KMS-11 (cell line): ENCODE data around the gene GTSE1.

ENCODE experiments used
- H2AFZ ChIP-seq: fragments of 200-600 bp; sonication (generic); 2 replicates; pipeline ENCODE4 v1.6.1; 2016; ENCODE audit warnings: antibody characterized with exemption, mixed run types, low read depth
- H3K27ac ChIP-seq: fragments of 200-600 bp; sonication (generic); 2 replicates; pipeline ENCODE4 v1.6.1; 2016; ENCODE audit warnings: mild to moderate bottlenecking, mixed run types
- H3K27me3 ChIP-seq: fragments of 200-600 bp; sonication (generic); 2 replicates; pipeline ENCODE4 v1.6.1; 2017; ENCODE audit warnings: mild to moderate bottlenecking, low read depth, mixed run types, moderate library complexity; ENCODE audit not compliant: insufficient read depth
- H3K36me3 ChIP-seq: fragments of 200-600 bp; sonication (generic); 2 replicates; pipeline ENCODE4 v1.6.1; 2017; ENCODE audit warnings: mild to moderate bottlenecking, mixed run types; ENCODE audit not compliant: insufficient read depth
- H3K4me1 ChIP-seq: fragments of 200-600 bp; sonication (generic); 2 replicates; pipeline ENCODE4 v1.6.1; 2016; ENCODE audit warnings: mild to moderate bottlenecking, low read depth, mixed run types; ENCODE audit not compliant: poor library complexity, severe bottlenecking
- H3K4me2 ChIP-seq: fragments of 200-600 bp; sonication (generic); 2 replicates; pipeline ENCODE4 v1.7.0; 2016; ENCODE audit warnings: mild to moderate bottlenecking, mixed run types
- H3K4me3 ChIP-seq: fragments of 200-600 bp; sonication (generic); IDR thresholded peaks from 2 replicates; pipeline ENCODE4 v1.6.1; 2017; ENCODE audit warnings: low read depth, low read length, mixed read lengths; ENCODE audit not compliant: insufficient read depth
- H3K79me2 ChIP-seq: fragments of 200-600 bp; sonication (generic); 2 replicates; pipeline ENCODE4 v1.6.1; 2016; ENCODE audit warnings: low read depth, mixed run types; ENCODE audit not compliant: insufficient read depth
- H3K9ac ChIP-seq: fragments of 200-600 bp; sonication (generic); 2 replicates; pipeline ENCODE4 v1.6.1; 2016; ENCODE audit warnings: mild to moderate bottlenecking, mixed run types
- H4K20me1 ChIP-seq: fragments of 200-600 bp; sonication (generic); 2 replicates; pipeline ENCODE4 v1.6.1; 2016; ENCODE audit warnings: mild to moderate bottlenecking, mixed run types; ENCODE audit not compliant: insufficient read depth
- CTCF ChIP-seq: fragments of 200-600 bp; sonication (generic); conservative IDR thresholded peaks from 2 replicates; pipeline ENCODE4 v1.6.1; 2017; ENCODE audit warnings: low read depth, mild to moderate bottlenecking, antibody characterized with exemption, low read length, moderate library complexity, mixed read lengths

The GTSE1 gene

GRCh38 chr22:46273432-46274148 is 23.1 kb upstream of the GTSE1 start:
- no peak for TF ChIP-seq CTCF
- H3K27ac ChIP-seq, result no peak overlapping the region
- H3K4me2 ChIP-seq, result no peak overlapping the region
- no peak overlapping the region for H3K9ac ChIP-seq
- no peaks in the 10 kb centered on the region for H3K79me2 ChIP-seq
- no peaks in the 10 kb centered on the region for H3K27me3 ChIP-seq
- H3K4me3 ChIP-seq, result no peak overlapping the region
- H4K20me1 ChIP-seq, result no peaks in the 10 kb centered on the region
- no peaks in the 10 kb centered on the region for H3K36me3 ChIP-seq
- no peak overlapping the region for H2AFZ ChIP-seq
- H3K4me1 ChIP-seq, result no peaks in the 10 kb centered on the region

DNA sequence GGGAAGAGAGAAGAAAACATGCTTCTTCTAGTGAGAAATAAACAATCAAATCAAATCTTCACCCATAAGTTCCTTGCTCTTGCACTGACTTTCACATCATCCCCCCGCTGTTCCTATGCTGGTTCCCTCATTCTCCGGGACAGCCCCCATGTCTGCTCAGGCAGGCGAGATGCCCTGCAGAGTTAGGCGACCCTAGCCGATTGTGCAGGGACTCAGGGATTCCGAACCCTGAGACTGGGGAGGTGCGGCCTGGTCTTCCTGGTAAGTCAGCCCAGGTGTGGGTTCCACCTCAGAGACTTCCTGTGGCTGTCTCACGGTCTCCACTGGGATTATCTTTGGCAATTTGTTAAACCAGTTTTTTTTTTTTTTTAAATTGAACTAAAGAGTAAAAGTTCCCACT is 22.3 kb upstream of the GTSE1 start:
- Histone ChIP-seq H4K20me1 (no peaks in the 10 kb centered on the region), H3K36me3 (no peaks in the 10 kb centered on the region), H3K4me2 (no peak overlapping the region), H3K4me3 (no peak overlapping the region), H3K27me3 (no peaks in the 10 kb centered on the region), H3K4me1 (no peaks in the 10 kb centered on the region), H3K9ac (no peak overlapping the region), H3K27ac (no peak overlapping the region), H3K79me2 (no peaks in the 10 kb centered on the region), H2AFZ (no peak overlapping the region)
- TF ChIP-seq CTCF, result no peak

- Histone ChIP-seq H3K4me3 (no peak overlapping the region), H3K36me3 (no peaks in the 10 kb centered on the region), H3K9ac (no peak overlapping the region), H4K20me1 (no peaks in the 10 kb centered on the region), H3K4me2 (no peak overlapping the region), H3K79me2 (no peaks in the 10 kb centered on the region), H3K27me3 (no peaks in the 10 kb centered on the region), H3K27ac (no peak overlapping the region), H3K4me1 (no peaks in the 10 kb centered on the region), H2AFZ (no peak overlapping the region)
- no peak for TF ChIP-seq CTCF
Observed at GRCh38 chr22:46275455-46276122, 21.1 kb upstream of the GTSE1 start.

DNA sequence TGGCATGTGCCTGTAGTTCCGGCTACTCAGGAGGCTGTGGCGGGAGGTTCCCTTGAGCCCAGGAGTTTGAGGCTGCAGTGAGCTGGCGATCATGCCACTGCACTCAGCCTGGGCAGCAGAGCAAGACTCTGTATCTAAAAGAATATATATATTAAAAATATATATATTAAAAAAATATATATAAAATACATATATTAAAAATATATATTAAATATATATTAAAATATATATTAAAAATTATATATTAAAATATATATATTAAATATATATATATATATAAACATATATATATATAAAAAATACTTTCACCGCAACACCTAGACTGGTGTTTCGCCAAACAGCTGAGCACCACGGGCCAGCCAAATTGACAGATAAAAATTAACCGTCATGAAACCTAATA is 20.1 kb upstream of the GTSE1 start:
- H3K9ac ChIP-seq, result no peak overlapping the region
- no peak for TF ChIP-seq CTCF
- H3K27ac ChIP-seq, result no peak overlapping the region
- H4K20me1 ChIP-seq, result no peaks in the 10 kb centered on the region
- no peaks in the 10 kb centered on the region for H3K79me2 ChIP-seq
- no peak overlapping the region for H3K4me3 ChIP-seq
- H2AFZ ChIP-seq, result no peak overlapping the region
- no peaks in the 10 kb centered on the region for H3K36me3 ChIP-seq
- no peak overlapping the region for H3K4me2 ChIP-seq
- no peaks in the 10 kb centered on the region for H3K27me3 ChIP-seq
- no peaks in the 10 kb centered on the region for H3K4me1 ChIP-seq
